Measurements from ENCODE around the gene SOS1. TPM values are rescaled to one million over a fixed set of nuclear protein-coding genes. Genes with fewer than 3 reads are reported as not detected.
"Not testable (repeated sequence)": the region's sequence is repeated elsewhere in the genome, so short reads cannot be mapped to it uniquely, and the experiment has no call there.

Gene SOS1
- total RNA-seq, 4 donors from 2014 or later, result 13.3 to 107 (median 40.8) TPM

DNA sequence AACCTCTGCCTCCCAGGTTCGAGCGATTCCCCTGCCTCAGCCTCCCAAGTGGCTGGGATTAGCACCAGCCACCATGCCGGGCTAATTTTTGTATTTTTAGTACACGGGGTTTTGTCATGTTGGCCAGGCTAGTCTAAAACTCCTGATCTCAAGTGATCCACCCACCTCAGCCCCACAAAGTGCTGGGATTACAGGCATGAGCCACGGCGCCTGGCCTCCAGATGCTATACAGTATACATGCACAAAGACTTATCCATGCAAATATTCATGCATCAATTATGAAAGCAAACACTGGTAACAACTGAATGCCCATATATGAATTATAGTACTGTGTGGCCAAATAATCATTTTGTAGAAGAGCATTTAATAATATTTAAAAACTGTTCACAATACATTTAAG lies 36.0 kb upstream of the SOS1 start:
- H3K36me3 ChIP-seq, result no peaks in the 10 kb centered on the region
- no peaks in the 10 kb centered on the region for H3K27me3 ChIP-seq
- H3K9me3 ChIP-seq, result no peaks in the 10 kb centered on the region
- intact Hi-C loops (cut with DNase I; ENCODE audit: low total_unique reads), result no loop called here
- no peak overlapping the region for H3K27ac ChIP-seq
- no peak for DNase-seq
- H3K4me1 ChIP-seq, result no peaks in the 10 kb centered on the region
- TF ChIP-seq, protein P1, sequence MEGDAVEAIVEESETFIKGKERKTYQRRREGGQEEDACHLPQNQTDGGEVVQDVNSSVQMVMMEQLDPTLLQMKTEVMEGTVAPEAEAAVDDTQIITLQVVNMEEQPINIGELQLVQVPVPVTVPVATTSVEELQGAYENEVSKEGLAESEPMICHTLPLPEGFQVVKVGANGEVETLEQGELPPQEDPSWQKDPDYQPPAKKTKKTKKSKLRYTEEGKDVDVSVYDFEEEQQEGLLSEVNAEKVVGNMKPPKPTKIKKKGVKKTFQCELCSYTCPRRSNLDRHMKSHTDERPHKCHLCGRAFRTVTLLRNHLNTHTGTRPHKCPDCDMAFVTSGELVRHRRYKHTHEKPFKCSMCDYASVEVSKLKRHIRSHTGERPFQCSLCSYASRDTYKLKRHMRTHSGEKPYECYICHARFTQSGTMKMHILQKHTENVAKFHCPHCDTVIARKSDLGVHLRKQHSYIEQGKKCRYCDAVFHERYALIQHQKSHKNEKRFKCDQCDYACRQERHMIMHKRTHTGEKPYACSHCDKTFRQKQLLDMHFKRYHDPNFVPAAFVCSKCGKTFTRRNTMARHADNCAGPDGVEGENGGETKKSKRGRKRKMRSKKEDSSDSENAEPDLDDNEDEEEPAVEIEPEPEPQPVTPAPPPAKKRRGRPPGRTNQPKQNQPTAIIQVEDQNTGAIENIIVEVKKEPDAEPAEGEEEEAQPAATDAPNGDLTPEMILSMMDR (IDR thresholded peaks at IDR 0.05), result no peak
- TF ChIP-seq POLR2A (IDR thresholded peaks at IDR 0.05), result no peak
- no peak overlapping the region for H3K4me3 ChIP-seq

DNA sequence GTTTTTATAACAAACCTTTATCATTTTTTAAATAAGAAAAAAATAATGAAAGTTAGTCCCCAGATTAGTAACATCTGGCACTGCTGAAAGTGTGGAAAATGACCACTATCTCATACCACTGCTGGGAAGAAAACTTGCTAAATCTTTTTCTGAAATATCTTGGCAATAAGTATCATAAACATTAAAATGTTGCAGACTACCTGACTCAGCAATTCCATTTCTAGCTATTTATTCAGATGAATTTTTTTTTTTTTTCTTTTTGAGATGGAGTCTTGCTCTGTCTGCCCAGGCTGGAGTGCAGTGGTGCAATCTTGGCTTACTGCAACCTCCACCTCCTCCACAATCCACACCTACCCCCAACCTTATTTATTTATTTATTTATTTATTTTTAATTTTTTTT lies 35.3 kb upstream of the SOS1 start:
- intact Hi-C loops (cut with DNase I; ENCODE audit: low total_unique reads), result no loop called here

DNA sequence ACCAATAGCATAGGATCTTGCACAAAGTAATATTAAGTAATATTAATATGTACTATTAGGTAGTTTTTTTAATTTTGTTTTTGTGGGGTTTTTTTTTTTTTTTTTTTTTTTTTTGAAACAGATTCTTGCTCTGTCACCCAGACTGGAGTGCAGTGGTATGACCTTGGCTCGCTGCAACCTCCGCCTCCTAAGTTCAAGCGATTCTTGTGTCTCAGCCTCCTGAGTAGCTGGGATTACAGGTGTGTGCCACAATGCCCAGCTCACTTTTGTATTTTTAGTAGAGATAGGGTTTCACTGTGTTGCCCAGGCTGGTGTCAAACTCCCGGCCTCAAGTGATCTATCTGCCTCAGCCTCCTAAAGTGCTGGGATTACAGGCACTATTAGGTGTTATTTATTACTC lies 34.7 kb upstream of the SOS1 start:
- DNase-seq; H3K36me3 ChIP-seq; H3K9me3 ChIP-seq; H3K27me3 ChIP-seq; H3K27ac ChIP-seq; H3K4me1 ChIP-seq; H3K4me3 ChIP-seq; intact Hi-C loops (cut with DNase I; ENCODE audit: low total_unique reads): not testable (repeated sequence)

More for the DNA sequence above, 35.3 kb upstream of the SOS1 start:
- Histone ChIP-seq H3K9me3 (no peaks in the 10 kb centered on the region), H3K27me3 (no peaks in the 10 kb centered on the region), H3K4me3 (no peak overlapping the region), H3K36me3 (no peaks in the 10 kb centered on the region), H3K4me1 (no peaks in the 10 kb centered on the region), H3K27ac (no peak overlapping the region)
- TF ChIP-seq, protein P1 (IDR thresholded peaks at IDR 0.05), result no peak
- no peak for TF ChIP-seq POLR2A (IDR thresholded peaks at IDR 0.05)
- DNase-seq, result no peak

DNA sequence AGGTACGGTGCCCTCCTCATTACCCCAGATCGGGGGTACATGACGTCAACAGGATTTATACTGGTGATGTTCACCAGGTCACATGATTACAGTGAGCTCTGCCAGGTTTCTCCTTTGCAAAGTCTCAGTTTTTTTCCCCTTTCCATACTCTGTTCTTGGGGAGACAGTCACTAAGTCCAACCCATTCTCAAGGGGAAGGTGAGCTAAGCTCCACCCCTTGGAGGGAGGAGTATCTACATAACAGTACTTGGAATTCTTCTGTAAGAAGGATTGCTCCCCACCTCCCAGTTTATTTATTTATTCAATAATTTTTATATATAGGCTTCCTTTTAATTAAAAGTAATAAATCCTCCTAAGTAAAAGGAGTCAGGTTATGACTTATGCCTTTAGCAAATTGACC lies 34.1 kb upstream of the SOS1 start:
- DNase-seq, result no peak
- Histone ChIP-seq H3K4me3 (no peak overlapping the region), H3K27me3 (no peaks in the 10 kb centered on the region), H3K9me3 (no peaks in the 10 kb centered on the region), H3K27ac (no peak overlapping the region), H3K36me3 (no peaks in the 10 kb centered on the region), H3K4me1 (no peaks in the 10 kb centered on the region)
- intact Hi-C loops (cut with DNase I; ENCODE audit: low total_unique reads), result no loop called here
- TF ChIP-seq, protein P1 (IDR thresholded peaks at IDR 0.05), result no peak
- TF ChIP-seq POLR2A (IDR thresholded peaks at IDR 0.05), result no peak

DNA sequence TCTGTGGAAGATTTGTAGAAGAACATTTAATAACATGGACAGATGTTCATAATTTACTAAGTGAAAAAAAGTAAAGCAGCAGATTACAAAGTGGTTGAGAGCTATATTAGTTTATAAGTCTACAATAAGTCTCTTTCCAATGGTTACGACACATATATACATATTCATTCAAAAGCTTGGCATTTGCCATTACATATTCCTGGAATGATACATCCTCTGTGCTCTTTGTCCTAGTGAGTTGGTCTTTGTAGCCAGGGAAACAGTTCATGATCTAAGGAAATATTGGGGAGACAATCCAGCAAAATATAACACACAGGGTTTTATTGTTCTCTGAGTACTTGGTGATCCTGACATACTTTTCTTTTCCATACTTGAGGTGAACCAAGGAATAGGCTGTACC lies 32.5 kb upstream of the SOS1 start:
- Histone ChIP-seq H3K27ac (no peak overlapping the region), H3K4me1 (no peaks in the 10 kb centered on the region), H3K4me3 (no peak overlapping the region), H3K9me3 (no peaks in the 10 kb centered on the region), H3K27me3 (no peaks in the 10 kb centered on the region), H3K36me3 (no peaks in the 10 kb centered on the region)
- no peak for DNase-seq
- TF ChIP-seq, protein P1 (IDR thresholded peaks at IDR 0.05), result no peak
- TF ChIP-seq POLR2A (IDR thresholded peaks at IDR 0.05), result no peak
- intact Hi-C loops (cut with DNase I; ENCODE audit: low total_unique reads), result no loop called here

DNA sequence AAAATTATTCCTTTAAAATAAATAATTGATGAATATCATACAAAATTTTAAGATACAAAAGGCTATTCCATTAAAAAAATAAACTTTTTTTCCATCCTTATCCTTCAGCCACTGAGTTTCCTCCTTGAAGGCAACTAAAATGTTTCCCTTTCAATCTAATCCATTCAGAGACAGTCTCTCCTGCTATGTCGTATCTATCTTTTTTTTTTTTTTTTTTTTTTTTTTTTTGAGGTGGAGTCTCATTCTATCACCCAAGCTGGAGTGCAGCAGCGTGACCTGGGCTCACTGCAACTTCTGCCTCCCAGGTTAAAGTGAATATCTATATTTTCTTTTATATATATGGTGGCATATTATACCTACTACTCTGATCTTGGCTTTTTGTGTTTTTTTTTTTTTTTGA lies 31.7 kb upstream of the SOS1 start:
- TF ChIP-seq POLR2A (IDR thresholded peaks at IDR 0.05), result no peak
- TF ChIP-seq, protein P1 (IDR thresholded peaks at IDR 0.05), result no peak
- DNase-seq, result no peak
- Histone ChIP-seq H3K9me3 (no peaks in the 10 kb centered on the region), H3K36me3 (no peaks in the 10 kb centered on the region), H3K4me1 (no peaks in the 10 kb centered on the region), H3K27me3 (no peaks in the 10 kb centered on the region), H3K27ac (no peak overlapping the region), H3K4me3 (no peak overlapping the region)
- intact Hi-C loops (cut with DNase I; ENCODE audit: low total_unique reads), result no loop called here

Data from uterus (tissue), 4 donors.